Measurements from ENCODE around the gene HSPA5.

Gene HSPA5

DNA sequence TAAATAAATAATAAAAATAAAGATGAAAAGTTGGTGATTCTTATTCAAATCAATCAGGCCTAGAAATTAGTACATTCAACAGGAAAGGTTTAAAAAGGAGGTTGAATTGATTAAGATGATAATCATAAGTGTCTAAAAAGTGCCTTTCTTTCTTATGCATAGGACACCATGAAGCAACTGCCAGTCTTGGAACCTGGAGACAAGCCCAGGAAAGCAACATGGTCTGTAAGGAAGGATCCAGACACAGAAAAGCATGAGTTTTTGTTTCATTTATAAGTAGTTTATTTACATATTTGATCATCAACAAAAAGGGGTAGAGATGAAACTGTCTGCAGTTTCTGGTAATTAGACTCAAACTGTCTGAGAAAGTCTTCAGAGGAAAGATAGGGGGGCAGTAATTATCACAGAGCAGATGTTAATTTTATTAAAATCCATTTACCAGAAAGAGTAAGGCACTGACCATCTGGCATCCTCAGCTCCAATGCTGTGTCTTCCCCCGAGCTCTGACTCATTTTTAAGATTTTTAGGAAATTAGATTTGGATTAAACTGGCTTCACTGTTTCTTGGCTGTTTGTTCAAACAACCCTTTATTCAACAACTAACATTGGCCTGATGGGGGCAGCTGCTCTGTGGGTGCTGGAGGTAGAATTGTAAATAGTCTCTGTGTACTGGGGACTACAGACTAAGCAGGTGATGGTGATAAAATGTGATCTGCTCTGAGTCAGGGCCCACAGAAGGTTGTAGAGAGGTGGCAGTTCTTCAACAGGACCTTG lies 38.1 kb downstream of the HSPA5 start:
- TF ChIP-seq TAF1 (IDR thresholded peaks at IDR 0.05; ENCODE audit: borderline replicate concordance, insufficient read depth, low read length) (no peak), POLR2AphosphoS5 (IDR thresholded peaks at IDR 0.05; ENCODE audit: low read depth, low read length) (no peak), SIN3A (IDR thresholded peaks at IDR 0.05; ENCODE audit: borderline replicate concordance, insufficient read depth, low read length) (no peak), FOXP2 (optimal IDR thresholded peaks at IDR 0.05; ENCODE audit: borderline replicate concordance, extremely low read depth, extremely low read length, insufficient read depth) (no peak)
- TF ChIP-seq, protein P1, sequence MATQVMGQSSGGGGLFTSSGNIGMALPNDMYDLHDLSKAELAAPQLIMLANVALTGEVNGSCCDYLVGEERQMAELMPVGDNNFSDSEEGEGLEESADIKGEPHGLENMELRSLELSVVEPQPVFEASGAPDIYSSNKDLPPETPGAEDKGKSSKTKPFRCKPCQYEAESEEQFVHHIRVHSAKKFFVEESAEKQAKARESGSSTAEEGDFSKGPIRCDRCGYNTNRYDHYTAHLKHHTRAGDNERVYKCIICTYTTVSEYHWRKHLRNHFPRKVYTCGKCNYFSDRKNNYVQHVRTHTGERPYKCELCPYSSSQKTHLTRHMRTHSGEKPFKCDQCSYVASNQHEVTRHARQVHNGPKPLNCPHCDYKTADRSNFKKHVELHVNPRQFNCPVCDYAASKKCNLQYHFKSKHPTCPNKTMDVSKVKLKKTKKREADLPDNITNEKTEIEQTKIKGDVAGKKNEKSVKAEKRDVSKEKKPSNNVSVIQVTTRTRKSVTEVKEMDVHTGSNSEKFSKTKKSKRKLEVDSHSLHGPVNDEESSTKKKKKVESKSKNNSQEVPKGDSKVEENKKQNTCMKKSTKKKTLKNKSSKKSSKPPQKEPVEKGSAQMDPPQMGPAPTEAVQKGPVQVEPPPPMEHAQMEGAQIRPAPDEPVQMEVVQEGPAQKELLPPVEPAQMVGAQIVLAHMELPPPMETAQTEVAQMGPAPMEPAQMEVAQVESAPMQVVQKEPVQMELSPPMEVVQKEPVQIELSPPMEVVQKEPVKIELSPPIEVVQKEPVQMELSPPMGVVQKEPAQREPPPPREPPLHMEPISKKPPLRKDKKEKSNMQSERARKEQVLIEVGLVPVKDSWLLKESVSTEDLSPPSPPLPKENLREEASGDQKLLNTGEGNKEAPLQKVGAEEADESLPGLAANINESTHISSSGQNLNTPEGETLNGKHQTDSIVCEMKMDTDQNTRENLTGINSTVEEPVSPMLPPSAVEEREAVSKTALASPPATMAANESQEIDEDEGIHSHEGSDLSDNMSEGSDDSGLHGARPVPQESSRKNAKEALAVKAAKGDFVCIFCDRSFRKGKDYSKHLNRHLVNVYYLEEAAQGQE (IDR thresholded peaks at IDR 0.05; ENCODE audit: insufficient read depth in 1 of 2, low read depth in 2 of 2, low read length in 2 of 2) = no peak

DNA sequence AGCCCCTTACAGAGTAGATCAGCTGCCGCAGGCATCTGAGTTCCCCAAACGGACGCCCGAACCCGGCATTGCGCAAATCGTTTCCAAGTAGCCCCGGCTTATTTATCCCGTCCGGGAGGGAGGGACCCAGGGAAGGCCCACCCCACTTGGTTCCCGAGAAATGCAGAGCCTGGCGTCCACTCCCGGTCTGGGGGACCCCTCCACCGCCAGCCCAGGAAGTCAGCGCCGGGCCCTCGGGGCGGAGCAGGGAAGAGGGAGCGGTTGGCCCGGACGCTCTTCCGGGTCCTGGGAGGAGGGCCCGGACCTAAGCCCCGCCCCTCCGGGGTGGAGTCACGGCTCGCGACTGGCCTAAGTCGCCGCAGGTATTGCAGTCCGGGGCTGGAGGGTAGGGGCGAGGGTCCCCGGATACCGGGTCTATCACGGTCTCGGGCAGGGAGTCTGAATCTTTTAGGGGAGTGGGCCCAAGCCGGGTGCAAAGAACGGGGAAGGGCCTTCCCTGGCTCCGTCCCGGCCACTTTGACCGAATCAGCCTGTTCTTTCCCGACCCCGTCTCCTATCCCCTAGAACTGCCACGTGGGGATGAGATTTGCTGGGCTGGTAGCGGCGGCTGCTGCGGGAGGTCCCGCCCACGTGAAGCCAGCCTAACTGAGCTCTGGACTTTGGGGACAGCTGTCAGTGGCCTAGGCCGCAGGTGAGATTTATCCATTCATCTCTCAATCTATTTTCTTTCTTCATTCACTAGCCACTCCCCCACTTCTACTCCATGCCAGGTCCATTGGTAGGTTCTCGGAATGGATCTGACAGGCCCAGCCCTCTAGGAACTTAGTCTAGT lies 40.7 kb downstream of the HSPA5 start, which contains the start of gene RABEPK:
Gene RABEPK (plus strand): TSS at position 327 of the 832 bp plus-strand sequence. CDS start 2,472 bp downstream, outside the sequence.
- TF ChIP-seq TAF1 (IDR thresholded peaks at IDR 0.05; ENCODE audit: borderline replicate concordance, insufficient read depth, low read length) = peak; percentile 69; the same call in 1 of the 2 replicates
- peak; percentile 49; the same call in 1 of the 2 replicates for TF ChIP-seq SIN3A (IDR thresholded peaks at IDR 0.05; ENCODE audit: borderline replicate concordance, insufficient read depth, low read length)
- peak; percentile 79 for TF ChIP-seq FOXP2 (optimal IDR thresholded peaks at IDR 0.05; ENCODE audit: borderline replicate concordance, extremely low read depth, extremely low read length, insufficient read depth)
- TF ChIP-seq, protein P1 (IDR thresholded peaks at IDR 0.05; ENCODE audit: insufficient read depth in 1 of 2, low read depth in 2 of 2, low read length in 2 of 2) = no peak
- TF ChIP-seq POLR2AphosphoS5 (IDR thresholded peaks at IDR 0.05; ENCODE audit: low read depth, low read length) = peak; percentile 90

DNA sequence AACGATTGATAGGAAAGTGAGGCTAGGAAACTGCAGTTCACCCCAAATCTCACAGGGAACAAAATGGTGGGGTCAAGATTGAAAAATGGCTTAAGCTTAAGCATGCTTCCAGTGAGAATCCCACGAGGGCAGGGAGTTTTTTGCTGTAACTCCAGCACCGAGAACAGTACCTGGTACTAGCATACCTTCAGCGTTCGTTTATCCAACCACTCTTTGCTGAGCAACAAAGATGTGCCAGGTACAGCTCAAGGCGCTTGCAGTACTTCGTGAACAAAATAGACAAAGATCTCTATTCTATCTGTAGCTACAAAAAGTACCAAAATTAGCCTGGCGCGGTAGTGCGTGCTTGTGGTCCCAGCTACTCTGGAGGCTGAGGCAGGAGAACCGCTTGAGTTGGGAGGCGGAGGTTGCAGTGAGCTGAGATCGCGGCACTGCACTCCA lies 50.8 kb downstream of the HSPA5 start:
- TF ChIP-seq FOXP2 (optimal IDR thresholded peaks at IDR 0.05; ENCODE audit: borderline replicate concordance, extremely low read depth, extremely low read length, insufficient read depth) (no peak), SIN3A (IDR thresholded peaks at IDR 0.05; ENCODE audit: borderline replicate concordance, insufficient read depth, low read length) (no peak), POLR2AphosphoS5 (IDR thresholded peaks at IDR 0.05; ENCODE audit: low read depth, low read length) (no peak), TAF1 (IDR thresholded peaks at IDR 0.05; ENCODE audit: borderline replicate concordance, insufficient read depth, low read length) (no peak)
- TF ChIP-seq, protein P1 (IDR thresholded peaks at IDR 0.05; ENCODE audit: insufficient read depth in 1 of 2, low read depth in 2 of 2, low read length in 2 of 2) = no peak

DNA sequence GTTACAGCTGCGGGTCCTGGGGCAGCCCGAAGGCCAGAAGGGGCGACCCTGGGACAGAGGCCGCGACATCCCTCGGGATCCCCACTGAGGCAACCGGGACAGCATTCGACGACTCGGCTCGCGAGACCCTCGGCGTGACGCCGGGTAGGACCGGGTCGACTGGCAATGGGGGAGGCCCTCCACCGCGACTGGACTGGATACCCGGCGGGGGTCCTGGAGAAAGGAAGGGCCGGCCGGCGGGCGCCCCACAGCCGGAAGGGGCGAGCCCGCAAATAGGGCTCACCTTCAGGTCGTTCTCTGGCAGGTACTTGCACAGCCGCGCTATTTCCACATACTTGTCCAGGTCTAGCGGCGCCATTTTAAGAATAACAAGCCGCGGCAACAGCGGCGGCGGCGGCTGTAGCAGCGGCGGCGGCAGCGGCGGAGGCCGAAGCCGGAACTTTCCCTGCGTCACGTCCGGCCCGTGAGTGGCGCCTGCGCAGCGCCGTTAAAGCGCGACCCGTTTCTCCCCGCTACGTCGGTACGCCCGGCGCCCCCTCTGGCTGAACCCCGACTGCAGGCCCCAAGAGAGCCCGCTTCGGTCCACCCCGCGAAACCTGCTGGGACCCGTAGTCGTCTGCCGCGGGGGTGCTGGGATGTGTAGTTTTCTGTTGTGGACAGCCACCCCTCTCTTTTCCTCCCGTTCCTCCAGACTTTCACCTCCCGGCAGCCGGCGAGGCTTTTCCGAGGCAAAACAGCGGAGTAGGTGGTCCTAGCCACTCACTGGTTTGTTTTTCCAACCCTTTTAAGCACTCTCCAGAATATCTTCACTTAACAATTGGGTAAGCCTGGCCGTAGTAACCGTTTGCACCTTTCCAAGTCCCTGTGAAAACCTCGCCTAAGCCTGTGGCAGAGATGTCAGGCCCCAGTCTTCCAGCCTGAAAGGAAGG lies 51.5 kb downstream of the HSPA5 start, which contains the start of gene PPP6C:
Gene PPP6C (minus strand): TSS at position 443 of the 929 bp plus-strand sequence. CDS start 85 bp downstream, at position 358.
- no peak for TF ChIP-seq SIN3A (IDR thresholded peaks at IDR 0.05; ENCODE audit: borderline replicate concordance, insufficient read depth, low read length)
- TF ChIP-seq, protein P1 (IDR thresholded peaks at IDR 0.05; ENCODE audit: insufficient read depth in 1 of 2, low read depth in 2 of 2, low read length in 2 of 2) = peak in 1 of 2 experiments; percentile 10; a peak in 1 of 4 replicates
- peak; percentile 59 for TF ChIP-seq FOXP2 (optimal IDR thresholded peaks at IDR 0.05; ENCODE audit: borderline replicate concordance, extremely low read depth, extremely low read length, insufficient read depth)
- 0 out of 2 replicates have a peak, but pooled peaks have one; percentile 51 for TF ChIP-seq TAF1 (IDR thresholded peaks at IDR 0.05; ENCODE audit: borderline replicate concordance, insufficient read depth, low read length)
- peak; percentile 66 for TF ChIP-seq POLR2AphosphoS5 (IDR thresholded peaks at IDR 0.05; ENCODE audit: low read depth, low read length)

Measured in PFSK-1 (cell line).